Activated T-cell treated with anti-CD3 and anti-CD28 coated beads, Interleukin-2, amount 50 U/mL, for 72 hours (primary cell): ENCODE data around the gene IFIT5. TPM values are rescaled to one million over a fixed set of nuclear protein-coding genes. Genes with fewer than 3 reads are reported as not detected.
"Not testable (repeated sequence)": the region's sequence is repeated elsewhere in the genome, so short reads cannot be mapped to it uniquely, and the experiment has no call there.

ENCODE experiments used
- ATAC-seq, 2 donors: fragments of 150-1000 bp; cut with Tn5 transposase; replicated peaks in 1 of 2; 2 replicates each; pipeline ENCODE4 v1.10.0; 2021; ENCODE audit warnings: moderate library complexity in 2 of 2, mild to moderate bottlenecking in 1 of 2
- DNase-seq, 2 donors: peaks; one replicate each; pipeline ENCODE4 v3.0.0; 2021 to 2022; ENCODE audit warnings: mixed read lengths in 1 of 2
- H3K27ac Mint-ChIP-seq: one replicate; pipeline ENCODE4 v1.8.0; 2022; ENCODE audit warnings: mild to moderate bottlenecking, moderate library complexity, mixed read lengths
- H3K27me3 Mint-ChIP-seq: one replicate; pipeline ENCODE4 v1.8.0; 2022; ENCODE audit warnings: low read depth, mixed read lengths
- H3K36me3 Mint-ChIP-seq, 2 donors: one replicate each; pipeline ENCODE4 v1.8.0; 2022; ENCODE audit warnings: mixed read lengths in 2 of 2, mild to moderate bottlenecking in 1 of 2; ENCODE audit not compliant: insufficient read depth in 2 of 2
- H3K4me1 Mint-ChIP-seq: one replicate; pipeline ENCODE4 v1.8.0; 2022; ENCODE audit warnings: low read depth, mixed read lengths
- H3K4me3 Mint-ChIP-seq, 2 donors: one replicate each; pipeline ENCODE4 v1.8.0; 2022; ENCODE audit warnings: mild to moderate bottlenecking in 2 of 2, mixed read lengths in 2 of 2, moderate library complexity in 2 of 2
- H3K9me3 Mint-ChIP-seq, 2 donors: one replicate each; pipeline ENCODE4 v1.8.0; 2022; ENCODE audit warnings: mixed read lengths in 2 of 2
- total RNA-seq, 2 donors: library from RNA; stranded (reverse); gene quantifications; one replicate each; pipeline ENCODE4 v1.2.3, GENCODE V29; 2022

The IFIT5 gene
- total RNA-seq, 2 donors from 2014 or later: 6.6 to 10.2 TPM

- Mint-ChIP-seq H3K27ac (no peak overlapping the region), H3K4me3 (no peak overlapping the region)
- no peak for ATAC-seq
Observed at GRCh38 chr10:89384474-89385340, 29.7 kb upstream of the IFIT5 start.

GRCh38 chr10:89388806-89389205 is 25.6 kb upstream of the IFIT5 start:
- Mint-ChIP-seq H3K4me1 (peaks cover 19% of the 10 kb centered on the region), H3K9me3 (no peaks in the 10 kb centered on the region), H3K27me3 (no peaks in the 10 kb centered on the region), H3K27ac (no peak overlapping the region), H3K4me3 (no peak overlapping the region), H3K36me3 (no peaks in the 10 kb centered on the region)
- ATAC-seq: no peak
- no peak for DNase-seq

More at GRCh38 chr10:89384474-89385340, 29.7 kb upstream of the IFIT5 start:
- Mint-ChIP-seq H3K4me1 (peaks cover 9% of the 10 kb centered on the region), H3K36me3 (no peaks in the 10 kb centered on the region), H3K9me3 (no peaks in the 10 kb centered on the region), H3K27me3 (no peaks in the 10 kb centered on the region)
- no peak for DNase-seq

GRCh38 chr10:89389254-89389653 is 25.1 kb upstream of the IFIT5 start:
- H3K27me3 Mint-ChIP-seq: no peaks in the 10 kb centered on the region
- H3K4me3 Mint-ChIP-seq: no peak overlapping the region
- no peaks in the 10 kb centered on the region for H3K36me3 Mint-ChIP-seq
- H3K4me1 Mint-ChIP-seq: peaks cover 19% of the 10 kb centered on the region
- H3K9me3 Mint-ChIP-seq: no peaks in the 10 kb centered on the region
- ATAC-seq (no peak), DNase-seq (no peak)
- no peak overlapping the region for H3K27ac Mint-ChIP-seq

- ATAC-seq: no peak
- Mint-ChIP-seq H3K9me3 (no peaks in the 10 kb centered on the region), H3K4me3 (no peak overlapping the region), H3K36me3 (no peaks in the 10 kb centered on the region), H3K27ac (no peak overlapping the region), H3K4me1 (peaks cover 25% of the 10 kb centered on the region), H3K27me3 (no peaks in the 10 kb centered on the region)
- no peak for DNase-seq
Observed at GRCh38 chr10:89390476-89391225, 23.7 kb upstream of the IFIT5 start.

GRCh38 chr10:89391226-89391576 is 23.2 kb upstream of the IFIT5 start:
- not testable (repeated sequence) for H3K4me3 Mint-ChIP-seq, H3K27me3 Mint-ChIP-seq, ATAC-seq, H3K36me3 Mint-ChIP-seq, H3K27ac Mint-ChIP-seq, H3K9me3 Mint-ChIP-seq, DNase-seq
- peaks cover 25% of the 10 kb centered on the region for H3K4me1 Mint-ChIP-seq

- Mint-ChIP-seq H3K9me3 (no peaks in the 10 kb centered on the region), H3K4me3 (peak within 1 kb of the TSS; percentile 77 to 87), H3K36me3 (no peaks in the 10 kb centered on the region), H3K27me3 (no peaks in the 10 kb centered on the region), H3K27ac (peak within 1 kb of the TSS; percentile 73), H3K4me1 (peaks cover 25% of the 10 kb centered on the region)
- ATAC-seq (peak; percentile 88 to 89), DNase-seq (no peak)
Observed at GRCh38 chr10:89391907-89392756, 22.2 kb upstream of the IFIT5 start, which contains the start of gene IFIT1. Gene IFIT1, plus strand, starts transcription at chr10:89392623. Its CDS starts 90 bp downstream, at chr10:89392713.

GRCh38 chr10:89392974-89393373 is 21.4 kb upstream of the IFIT5 start:
- DNase-seq: no peak

GRCh38 chr10:89393898-89394297 is 20.5 kb upstream of the IFIT5 start:
- Mint-ChIP-seq H3K27me3 (no peaks in the 10 kb centered on the region), H3K4me3 (no peak overlapping the region), H3K36me3 (no peaks in the 10 kb centered on the region), H3K9me3 (no peaks in the 10 kb centered on the region), H3K27ac (no peak overlapping the region), H3K4me1 (peaks cover 30% of the 10 kb centered on the region)
- no peak for ATAC-seq
- no peak for DNase-seq

More at GRCh38 chr10:89392974-89393373, 21.4 kb upstream of the IFIT5 start:
- Mint-ChIP-seq H3K4me3 (peak overlapping the region; percentile 77 to 87), H3K27me3 (no peaks in the 10 kb centered on the region), H3K27ac (no peak overlapping the region), H3K36me3 (no peaks in the 10 kb centered on the region), H3K9me3 (no peaks in the 10 kb centered on the region), H3K4me1 (peaks cover 28% of the 10 kb centered on the region)
- ATAC-seq: peak in 1 of 2 donors; percentile 47

GRCh38 chr10:89395141-89395540 is 19.2 kb upstream of the IFIT5 start:
- no peaks in the 10 kb centered on the region for H3K27me3 Mint-ChIP-seq
- no peak overlapping the region for H3K4me3 Mint-ChIP-seq
- H3K36me3 Mint-ChIP-seq: no peaks in the 10 kb centered on the region
- ATAC-seq (no peak), DNase-seq (no peak)
- peaks cover 30% of the 10 kb centered on the region for H3K4me1 Mint-ChIP-seq
- no peak overlapping the region for H3K27ac Mint-ChIP-seq
- no peaks in the 10 kb centered on the region for H3K9me3 Mint-ChIP-seq

GRCh38 chr10:89398003-89398749 is 16.2 kb upstream of the IFIT5 start:
- H3K36me3 Mint-ChIP-seq: no peaks in the 10 kb centered on the region
- DNase-seq (no peak), ATAC-seq (no peak)
- no peak overlapping the region for H3K27ac Mint-ChIP-seq
- no peak overlapping the region for H3K4me3 Mint-ChIP-seq
- no peaks in the 10 kb centered on the region for H3K9me3 Mint-ChIP-seq
- H3K27me3 Mint-ChIP-seq: no peaks in the 10 kb centered on the region
- peaks cover 17% of the 10 kb centered on the region for H3K4me1 Mint-ChIP-seq

GRCh38 chr10:89399956-89400355 is 14.4 kb upstream of the IFIT5 start:
- no peak for ATAC-seq
- H3K27me3 Mint-ChIP-seq: no peaks in the 10 kb centered on the region
- DNase-seq: no peak
- no peaks in the 10 kb centered on the region for H3K36me3 Mint-ChIP-seq
- no peaks in the 10 kb centered on the region for H3K9me3 Mint-ChIP-seq
- H3K4me1 Mint-ChIP-seq: peaks cover 16% of the 10 kb centered on the region
- H3K4me3 Mint-ChIP-seq: no peak overlapping the region
- H3K27ac Mint-ChIP-seq: no peak overlapping the region

GRCh38 chr10:89403043-89403442 is 11.3 kb upstream of the IFIT5 start:
- no peaks in the 10 kb centered on the region for H3K27me3 Mint-ChIP-seq
- H3K4me3 Mint-ChIP-seq: no peak overlapping the region
- peaks cover 8% of the 10 kb centered on the region for H3K4me1 Mint-ChIP-seq
- H3K27ac Mint-ChIP-seq: no peak overlapping the region
- DNase-seq: no peak
- ATAC-seq: no peak
- H3K36me3 Mint-ChIP-seq: no peaks in the 10 kb centered on the region
- H3K9me3 Mint-ChIP-seq: peaks cover 2% of the 10 kb centered on the region in 2 donors
